ENCODE results near the gene OBSL1.
A peak's percentile ranks its signal among the peaks of the same experiment; 100 is the strongest.

OBSL1 gene

GRCh38 chr2:219571311-219572236 lies at the start of gene OBSL1:
OBSL1 (minus strand) TSS chr2:219571539; CDS start chr2:219571232, 307 bp downstream.
- peak within 1 kb of the TSS; percentile 32; the same call in 1 of the 2 replicates for H3K27ac ChIP-seq
- no peak for TF ChIP-seq ZFX (IDR thresholded peaks at IDR 0.05; ENCODE audit: borderline replicate concordance)
- TF ChIP-seq, protein P1, sequence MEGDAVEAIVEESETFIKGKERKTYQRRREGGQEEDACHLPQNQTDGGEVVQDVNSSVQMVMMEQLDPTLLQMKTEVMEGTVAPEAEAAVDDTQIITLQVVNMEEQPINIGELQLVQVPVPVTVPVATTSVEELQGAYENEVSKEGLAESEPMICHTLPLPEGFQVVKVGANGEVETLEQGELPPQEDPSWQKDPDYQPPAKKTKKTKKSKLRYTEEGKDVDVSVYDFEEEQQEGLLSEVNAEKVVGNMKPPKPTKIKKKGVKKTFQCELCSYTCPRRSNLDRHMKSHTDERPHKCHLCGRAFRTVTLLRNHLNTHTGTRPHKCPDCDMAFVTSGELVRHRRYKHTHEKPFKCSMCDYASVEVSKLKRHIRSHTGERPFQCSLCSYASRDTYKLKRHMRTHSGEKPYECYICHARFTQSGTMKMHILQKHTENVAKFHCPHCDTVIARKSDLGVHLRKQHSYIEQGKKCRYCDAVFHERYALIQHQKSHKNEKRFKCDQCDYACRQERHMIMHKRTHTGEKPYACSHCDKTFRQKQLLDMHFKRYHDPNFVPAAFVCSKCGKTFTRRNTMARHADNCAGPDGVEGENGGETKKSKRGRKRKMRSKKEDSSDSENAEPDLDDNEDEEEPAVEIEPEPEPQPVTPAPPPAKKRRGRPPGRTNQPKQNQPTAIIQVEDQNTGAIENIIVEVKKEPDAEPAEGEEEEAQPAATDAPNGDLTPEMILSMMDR (IDR thresholded peaks at IDR 0.05) = no peak

- TF ChIP-seq, protein P1 (IDR thresholded peaks at IDR 0.05) = no peak
- TF ChIP-seq ZFX (IDR thresholded peaks at IDR 0.05; ENCODE audit: borderline replicate concordance) = no peak
- no peak overlapping the region for H3K27ac ChIP-seq
Observed at GRCh38 chr2:219620546-219620945, 49.2 kb upstream of the OBSL1 start.

- no peak for TF ChIP-seq ZFX (IDR thresholded peaks at IDR 0.05; ENCODE audit: borderline replicate concordance)
- TF ChIP-seq, protein P1 (IDR thresholded peaks at IDR 0.05) = 0 out of 2 replicates have a peak, but pooled peaks have one; percentile 8
- no peak overlapping the region for H3K27ac ChIP-seq
Observed at GRCh38 chr2:219619235-219619634, 47.9 kb upstream of the OBSL1 start.

DNA sequence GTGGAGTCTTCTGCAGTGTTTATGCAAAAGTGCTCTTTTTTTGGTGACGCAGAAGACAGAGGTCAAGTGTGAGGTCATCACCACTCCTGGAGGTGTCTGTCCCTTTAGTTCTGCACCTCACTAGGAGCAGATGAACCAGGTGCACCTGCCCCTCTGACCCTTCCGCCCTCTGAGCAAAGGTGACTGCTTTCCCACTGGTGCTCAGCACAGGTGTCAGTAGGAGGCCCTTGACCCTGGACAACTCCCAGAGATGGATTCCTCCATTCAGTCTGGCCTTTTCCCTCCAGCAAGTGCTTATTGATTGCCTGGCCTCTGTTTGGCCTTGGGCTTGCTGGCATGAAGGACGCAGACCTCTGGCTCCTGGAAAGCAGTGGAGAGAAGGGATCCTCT lies 47.4 kb upstream of the OBSL1 start:
- TF ChIP-seq ZFX (IDR thresholded peaks at IDR 0.05; ENCODE audit: borderline replicate concordance) = no peak
- TF ChIP-seq, protein P1 (IDR thresholded peaks at IDR 0.05) = no peak
- no peak overlapping the region for H3K27ac ChIP-seq

DNA sequence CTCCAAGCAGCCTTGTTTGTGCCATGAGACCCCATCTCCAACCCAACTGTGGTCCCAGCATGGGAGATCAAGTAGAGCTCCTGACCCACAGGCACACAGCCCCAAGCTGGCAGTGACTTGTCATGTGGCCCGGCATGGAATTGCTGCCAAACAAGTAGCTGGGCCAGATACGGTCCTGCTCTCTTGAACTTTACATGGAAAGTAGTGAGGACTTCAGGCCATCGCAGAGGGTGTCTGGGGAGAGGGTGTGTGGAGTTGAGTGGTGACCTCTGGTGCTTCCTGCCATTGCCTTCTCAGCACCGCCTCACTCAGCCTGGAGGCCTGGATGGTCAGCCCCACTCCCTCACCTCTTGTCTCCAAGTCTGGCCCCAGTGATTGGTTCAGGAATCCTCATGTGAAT lies 45.2 kb upstream of the OBSL1 start:
- no peak for TF ChIP-seq ZFX (IDR thresholded peaks at IDR 0.05; ENCODE audit: borderline replicate concordance)
- TF ChIP-seq, protein P1 (IDR thresholded peaks at IDR 0.05) = no peak
- no peak overlapping the region for H3K27ac ChIP-seq

DNA sequence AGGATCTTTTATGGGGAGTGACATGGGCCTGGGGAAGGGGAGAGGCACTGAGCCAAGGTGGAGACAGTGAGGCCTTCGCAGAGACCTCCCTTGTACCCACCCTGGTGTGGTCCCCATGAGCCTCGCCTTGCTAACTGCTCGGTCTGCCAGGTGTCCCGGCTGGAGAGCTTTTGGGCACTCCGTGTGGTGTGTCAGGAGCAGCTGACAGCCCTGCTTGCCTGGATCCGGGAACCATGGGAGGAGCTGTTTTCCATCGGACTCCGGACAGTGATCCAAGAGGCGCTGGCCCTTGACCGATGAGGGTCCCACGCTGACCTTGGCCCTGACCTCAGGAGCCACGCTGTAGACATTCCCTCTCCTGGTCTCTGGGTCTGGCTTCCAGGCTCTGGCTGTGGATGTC lies 44.6 kb upstream of the OBSL1 start:
- no peak overlapping the region for H3K27ac ChIP-seq
- no peak for TF ChIP-seq ZFX (IDR thresholded peaks at IDR 0.05; ENCODE audit: borderline replicate concordance)
- TF ChIP-seq, protein P1 (IDR thresholded peaks at IDR 0.05) = no peak

- TF ChIP-seq, protein P1 (IDR thresholded peaks at IDR 0.05) = no peak
- no peak for TF ChIP-seq ZFX (IDR thresholded peaks at IDR 0.05; ENCODE audit: borderline replicate concordance)
- H3K27ac ChIP-seq = no peak overlapping the region
Observed at GRCh38 chr2:219615036-219615435, 43.7 kb upstream of the OBSL1 start.
